ENCODE measurements around the gene ROCK1. TPM values are rescaled to one million over a fixed set of nuclear protein-coding genes. Genes with fewer than 3 reads are reported as not detected.
"Not testable (repeated sequence)": the region's sequence is repeated elsewhere in the genome, so short reads cannot be mapped to it uniquely, and the experiment has no call there.

The ROCK1 gene
- total RNA-seq, 2 experiments from 2014 or later = 63.7 to 69.4 TPM

DNA sequence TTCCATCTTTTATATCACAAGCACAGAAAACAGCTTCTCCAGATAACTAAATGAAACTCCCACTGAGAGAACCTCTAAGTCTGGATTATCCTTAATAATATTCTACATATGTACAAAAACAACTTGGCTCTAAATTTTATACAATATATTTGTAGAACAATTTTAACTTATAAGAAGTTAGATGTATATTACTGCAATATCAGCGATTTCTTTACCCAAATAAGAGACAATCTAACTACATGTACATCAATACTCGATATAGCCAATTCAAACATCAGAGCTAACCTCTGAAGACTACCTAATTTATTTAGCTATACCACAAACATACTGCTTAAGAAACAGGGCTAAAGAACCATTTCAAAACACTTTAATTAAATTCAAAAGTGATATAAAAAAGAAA is 148.6 kb downstream of the ROCK1 start:
- Mint-ChIP-seq H3K27me3 (ENCODE audit: low read depth) (no peaks in the 10 kb centered on the region), H3K27ac (no peak overlapping the region), H3K4me1 (ENCODE audit: low read depth) (no peaks in the 10 kb centered on the region), H3K9me3 (ENCODE audit: insufficient read depth) (no peaks in the 10 kb centered on the region), H3K4me3 (no peak overlapping the region), H3K36me3 (ENCODE audit: low read depth) (peaks cover 27% of the 10 kb centered on the region)
- ChIA-PET POLR2A (no interaction called here), CTCF (interaction anchor here (1.2 kb wide), 1 partner anchor 9 kb away, joined by 3 read pairs; no protein-coding TSS in a partner anchor)
- DNase-seq (no peak), ATAC-seq (no peak)

DNA sequence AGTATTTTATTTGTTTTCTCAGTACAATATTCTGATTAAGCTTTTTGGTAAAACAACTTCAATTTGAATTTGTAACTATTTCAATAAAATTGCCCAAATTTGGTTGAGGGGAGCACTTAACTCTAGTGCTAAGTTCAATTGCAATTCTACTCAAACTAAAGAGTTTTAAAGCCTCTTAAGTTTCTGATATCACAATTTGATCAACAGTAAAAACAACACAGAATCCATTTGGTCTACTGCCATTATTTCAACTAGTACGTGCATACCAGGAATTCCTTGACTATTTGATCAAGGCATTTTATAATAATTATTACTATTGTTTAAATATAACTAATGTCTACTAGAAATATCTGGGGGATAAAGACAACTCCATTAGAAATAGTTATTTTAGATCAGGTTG is 150.9 kb downstream of the ROCK1 start:
- ATAC-seq (no peak), DNase-seq (no peak)
- Mint-ChIP-seq H3K4me1 (ENCODE audit: low read depth) (no peaks in the 10 kb centered on the region), H3K4me3 (no peak overlapping the region), H3K36me3 (ENCODE audit: low read depth) (peaks cover 25% of the 10 kb centered on the region), H3K9me3 (ENCODE audit: insufficient read depth) (no peaks in the 10 kb centered on the region), H3K27ac (no peak overlapping the region), H3K27me3 (ENCODE audit: low read depth) (no peaks in the 10 kb centered on the region)
- POLR2A ChIA-PET = no interaction called here
- CTCF ChIA-PET = no interaction called here

DNA sequence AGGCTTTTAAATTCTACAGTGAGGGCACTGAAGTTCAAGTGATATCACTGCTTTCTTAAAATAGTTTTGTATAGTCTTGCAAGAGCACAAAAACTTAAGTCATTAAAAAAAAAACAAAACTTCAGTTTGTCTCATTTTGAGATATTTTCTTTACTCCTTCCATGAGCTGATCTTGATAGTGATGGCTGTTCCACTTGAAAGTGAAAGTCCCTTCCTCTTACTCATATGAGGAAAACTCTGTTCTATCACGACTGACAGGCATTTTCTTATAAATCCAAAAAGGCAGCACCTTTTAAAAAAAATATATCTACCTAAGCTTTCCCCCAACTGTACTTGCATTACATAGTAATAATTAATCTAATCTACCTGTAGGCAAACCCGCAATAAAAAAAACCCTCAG is 160.8 kb downstream of the ROCK1 start:
- H3K27me3 Mint-ChIP-seq (ENCODE audit: low read depth); H3K4me1 Mint-ChIP-seq (ENCODE audit: low read depth); DNase-seq; ATAC-seq; CTCF ChIA-PET; H3K9me3 Mint-ChIP-seq (ENCODE audit: insufficient read depth); H3K27ac Mint-ChIP-seq; POLR2A ChIA-PET; H3K4me3 Mint-ChIP-seq: not testable (repeated sequence)
- peaks cover 18% of the 10 kb centered on the region for H3K36me3 Mint-ChIP-seq (ENCODE audit: low read depth)

Other genes starting within 250 kb of the ROCK1 start
- not detected for gene GREB1L, start 130.4 kb upstream of the ROCK1 start, total RNA-seq